BLaER1 treated with 17β-estradiol and CSF1 and Interleukin-3, amounts not matched to agents 10 nM and 100 nM (cell line): ENCODE data around the gene PFKP.
"Not testable (repeated sequence)": the region's sequence is repeated elsewhere in the genome, so short reads cannot be mapped to it uniquely, and the experiment has no call there.

ENCODE experiments used
- H3K27ac ChIP-seq, 11 experiments: shearing (Covaris generic); formaldehyde crosslinking; 2 replicates each; pipeline ENCODE4 v1.8.1; 2022
- H3K27me3 ChIP-seq, 11 experiments: shearing (Covaris generic); formaldehyde crosslinking; 2 replicates each; pipeline ENCODE4 v1.8.1; 2022
- H3K36me3 ChIP-seq, 11 experiments: shearing (Covaris generic); formaldehyde crosslinking; 2 replicates each; pipeline ENCODE4 v1.8.1; 2022
- H3K4me1 ChIP-seq, 10 experiments: shearing (Covaris generic); formaldehyde crosslinking; 2 replicates each; pipeline ENCODE4 v1.8.1; 2022
- H3K4me2 ChIP-seq, 11 experiments: shearing (Covaris generic); formaldehyde crosslinking; 2 replicates each; pipeline ENCODE4 v1.8.1; 2022
- H3K4me3 ChIP-seq, 10 experiments: shearing (Covaris generic); formaldehyde crosslinking; 2 replicates each; pipeline ENCODE4 v1.8.1; 2022
- H3K9ac ChIP-seq, 11 experiments: shearing (Covaris generic); formaldehyde crosslinking; 2 replicates each; pipeline ENCODE4 v1.8.1; 2022
- H3K9me3 ChIP-seq, 11 experiments: shearing (Covaris generic); formaldehyde crosslinking; replicated peaks in 1 of 11; 2 replicates each; pipeline ENCODE4 v1.8.1; 2022
- H4K20me1 ChIP-seq, 11 experiments: shearing (Covaris generic); formaldehyde crosslinking; 2 replicates each; pipeline ENCODE4 v1.8.1; 2022
- Cebpa-rat ChIP-seq, 11 experiments: shearing (Covaris generic); IDR thresholded peaks; 2 replicates each; pipeline ENCODE4 v1.8.1; 2022

PFKP gene

GRCh38 chr10:3169673-3170072, 102.3 kb downstream of the PFKP start:
- H3K4me3 ChIP-seq = no peak overlapping the region
- TF ChIP-seq Cebpa-rat (IDR thresholded peaks at IDR 0.05) = no peak
- peaks cover 54 to 63% (median 59%) of the 10 kb centered on the region in 11 experiments for H3K36me3 ChIP-seq
- no peaks in the 10 kb centered on the region for H3K27me3 ChIP-seq
- H3K4me2 ChIP-seq = peak overlapping the region in 3 of 11 experiments; percentile 10 to 37 (median 28); a peak in 4 of 22 replicates
- H4K20me1 ChIP-seq = peaks cover 0 to 33% (median 10%) of the 10 kb centered on the region in 11 experiments; a peak in 7 of 22 replicates
- H3K9me3 ChIP-seq = peaks cover 0 to 18% (median 14%) of the 10 kb centered on the region in 11 experiments; a peak in 15 of 22 replicates
- peaks cover 15 to 39% (median 27%) of the 10 kb centered on the region in 10 experiments for H3K4me1 ChIP-seq
- H3K9ac ChIP-seq = no peak overlapping the region
- H3K27ac ChIP-seq = no peak overlapping the region

DNA sequence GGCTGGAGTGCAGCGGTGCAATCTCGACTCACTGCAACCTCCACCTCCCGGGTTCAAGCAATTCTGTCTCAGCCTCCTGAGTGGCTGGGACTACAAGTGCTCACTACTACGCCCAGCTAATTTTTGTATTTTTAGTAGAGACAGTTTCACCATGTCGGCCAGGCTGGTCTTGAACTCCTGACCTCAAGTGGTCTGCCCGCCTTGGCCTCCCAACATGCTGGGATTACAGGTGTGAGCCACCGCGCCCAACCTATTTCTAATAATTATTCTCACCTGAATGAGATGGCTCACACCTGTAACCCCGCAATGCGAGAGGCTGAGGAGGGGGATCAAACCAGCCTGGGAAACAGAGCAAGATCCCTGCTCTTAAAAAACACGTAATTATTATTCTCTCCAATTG, 104.1 kb downstream of the PFKP start:
- peak overlapping the region; percentile 89 to 96 (median 93) for H3K9ac ChIP-seq
- H3K4me1 ChIP-seq = peaks cover 15 to 39% (median 27%) of the 10 kb centered on the region in 10 experiments
- H3K36me3 ChIP-seq = peaks cover 36 to 44% (median 41%) of the 10 kb centered on the region in 11 experiments
- not testable (repeated sequence) for H3K27me3 ChIP-seq
- peak overlapping the region in 10 of 11 experiments; percentile 60 to 92 (median 88); a peak in 11 of 22 replicates for H3K27ac ChIP-seq
- peak overlapping the region; percentile 69 to 96 (median 90) for H3K4me2 ChIP-seq
- peaks cover 0 to 18% (median 14%) of the 10 kb centered on the region in 11 experiments; a peak in 15 of 22 replicates for H3K9me3 ChIP-seq
- peak overlapping the region; percentile 73 to 96 (median 81) for H3K4me3 ChIP-seq
- H4K20me1 ChIP-seq = peaks cover 0 to 33% (median 10%) of the 10 kb centered on the region in 11 experiments; a peak in 7 of 22 replicates

GRCh38 chr10:3172081-3172445, 104.7 kb downstream of the PFKP start:
- TF ChIP-seq Cebpa-rat (IDR thresholded peaks at IDR 0.05) = no peak
- Histone ChIP-seq H3K4me3 (peak overlapping the region; percentile 73 to 96 (median 81)), H3K4me1 (peaks cover 15 to 39% (median 27%) of the 10 kb centered on the region in 10 experiments), H4K20me1 (peaks cover 0 to 33% (median 10%) of the 10 kb centered on the region in 11 experiments; a peak in 7 of 22 replicates), H3K9me3 (peaks cover 0 to 18% (median 14%) of the 10 kb centered on the region in 11 experiments; a peak in 15 of 22 replicates), H3K9ac (peak overlapping the region; percentile 89 to 96 (median 93)), H3K27me3 (no peaks in the 10 kb centered on the region), H3K27ac (peak overlapping the region; percentile 60 to 92 (median 88)), H3K4me2 (peak overlapping the region; percentile 69 to 96 (median 90)), H3K36me3 (peaks cover 30 to 39% (median 36%) of the 10 kb centered on the region in 11 experiments)

- peak within 1 kb of the TSS; percentile 69 to 96 (median 90) for H3K4me2 ChIP-seq
- H3K36me3 ChIP-seq = peaks cover 25 to 33% (median 30%) of the 10 kb centered on the region in 11 experiments
- peak within 1 kb of the TSS; percentile 89 to 96 (median 93) for H3K9ac ChIP-seq
- no peak for TF ChIP-seq Cebpa-rat (IDR thresholded peaks at IDR 0.05)
- H4K20me1 ChIP-seq = peaks cover 0 to 30% (median 8%) of the 10 kb centered on the region in 11 experiments; a peak in 7 of 22 replicates
- peaks cover 15 to 39% (median 27%) of the 10 kb centered on the region in 10 experiments for H3K4me1 ChIP-seq
- peak within 1 kb of the TSS; percentile 73 to 96 (median 81) for H3K4me3 ChIP-seq
- H3K9me3 ChIP-seq = peaks cover 0 to 18% (median 14%) of the 10 kb centered on the region in 11 experiments; a peak in 15 of 22 replicates
- H3K27me3 ChIP-seq = no peaks in the 10 kb centered on the region
- peak within 1 kb of the TSS; percentile 60 to 92 (median 88) for H3K27ac ChIP-seq
Observed at GRCh38 chr10:3172446-3173170, 105.3 kb downstream of the PFKP start, which contains the start of gene PITRM1. PITRM1 (minus strand) TSS chr10:3172782; CDS start chr10:3172772, 10 bp downstream.

GRCh38 chr10:3173171-3173878, 106.0 kb downstream of the PFKP start:
- Histone ChIP-seq H4K20me1 (peaks cover 0 to 24% (median 4%) of the 10 kb centered on the region in 11 experiments; a peak in 6 of 22 replicates), H3K9me3 (peaks cover 0 to 17% (median 14%) of the 10 kb centered on the region in 11 experiments; a peak in 15 of 22 replicates), H3K27ac (no peak overlapping the region), H3K9ac (no peak overlapping the region), H3K36me3 (peaks cover 18 to 26% (median 23%) of the 10 kb centered on the region in 11 experiments), H3K27me3 (no peaks in the 10 kb centered on the region), H3K4me1 (peaks cover 17 to 38% (median 27%) of the 10 kb centered on the region in 10 experiments), H3K4me3 (peak overlapping the region; percentile 44 to 65 (median 50); a peak in 17 of 20 replicates), H3K4me2 (peak overlapping the region in 10 of 11 experiments; percentile 10 to 64 (median 40); a peak in 12 of 22 replicates)
- no peak for TF ChIP-seq Cebpa-rat (IDR thresholded peaks at IDR 0.05)

- Histone ChIP-seq H3K27ac (no peak overlapping the region), H3K27me3 (no peaks in the 10 kb centered on the region), H3K36me3 (no peaks in the 10 kb centered on the region), H3K9me3 (peaks cover 0 to 4% (median 0%) of the 10 kb centered on the region in 11 experiments; a peak in 1 of 22 replicates), H3K4me3 (no peak overlapping the region), H3K4me1 (peaks cover 0 to 11% (median 7%) of the 10 kb centered on the region in 10 experiments; a peak in 11 of 20 replicates), H3K9ac (no peak overlapping the region), H4K20me1 (no peaks in the 10 kb centered on the region), H3K4me2 (no peak overlapping the region)
- TF ChIP-seq Cebpa-rat (IDR thresholded peaks at IDR 0.05) = no peak
Observed at GRCh38 chr10:3178042-3178441, 110.7 kb downstream of the PFKP start.

DNA sequence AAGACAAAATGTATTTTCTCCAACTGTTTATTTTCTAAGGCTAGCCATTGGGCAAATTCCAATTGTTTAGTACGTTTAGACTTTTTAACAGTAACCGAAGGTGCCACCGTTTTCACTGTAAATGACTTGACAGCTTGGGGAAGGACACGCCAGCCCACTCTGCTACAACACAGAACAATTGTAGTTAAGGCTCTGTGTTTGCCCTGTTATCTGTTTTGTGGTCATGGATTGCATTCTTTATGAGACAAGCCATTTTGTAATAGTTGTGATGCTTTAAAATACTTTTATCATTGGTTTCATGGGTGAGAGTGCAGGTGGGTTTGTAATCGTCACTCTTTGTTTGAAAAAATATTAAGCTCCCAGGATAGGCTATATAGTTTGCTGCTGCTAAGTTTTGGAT, 111.8 kb downstream of the PFKP start:
- no peaks in the 10 kb centered on the region for H3K27me3 ChIP-seq
- no peak overlapping the region for H3K27ac ChIP-seq
- no peaks in the 10 kb centered on the region for H4K20me1 ChIP-seq
- H3K4me1 ChIP-seq = peaks cover 0 to 7% (median 0%) of the 10 kb centered on the region in 10 experiments; a peak in 3 of 20 replicates
- no peak overlapping the region for H3K4me2 ChIP-seq
- H3K9ac ChIP-seq = no peak overlapping the region
- no peaks in the 10 kb centered on the region for H3K9me3 ChIP-seq
- no peak overlapping the region for H3K4me3 ChIP-seq
- TF ChIP-seq Cebpa-rat (IDR thresholded peaks at IDR 0.05) = no peak
- no peaks in the 10 kb centered on the region for H3K36me3 ChIP-seq

DNA sequence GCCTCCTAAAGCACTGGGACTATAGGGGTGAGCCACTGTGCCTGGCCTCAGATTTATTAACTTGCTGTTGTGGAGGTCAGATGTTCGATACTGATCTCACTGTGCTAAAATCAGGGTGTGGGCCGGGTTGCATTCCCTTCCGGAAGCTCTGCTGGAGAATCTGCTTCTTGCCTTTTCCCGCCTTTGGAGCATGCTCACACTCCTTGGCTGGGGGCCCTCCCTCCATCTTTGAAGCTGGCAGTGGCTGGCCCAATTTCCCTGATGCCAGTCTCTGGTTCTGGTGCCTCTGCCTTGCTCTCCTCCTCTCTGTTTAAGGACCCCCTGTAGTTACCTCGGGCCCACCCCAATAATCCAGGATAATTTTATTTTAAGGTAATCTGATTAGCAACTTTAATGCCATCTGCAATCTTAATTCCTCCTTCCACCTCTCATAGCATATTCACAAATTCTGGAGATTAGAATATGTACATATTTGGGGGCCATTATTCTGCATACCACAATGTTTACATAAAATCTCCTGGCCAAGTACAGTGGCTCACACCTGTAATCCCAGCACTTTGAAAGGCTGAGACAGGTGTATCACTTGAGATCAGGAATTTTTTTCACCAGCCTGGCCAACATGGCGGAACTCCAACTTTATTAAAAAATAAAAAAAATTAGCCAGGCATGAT, 113.1 kb downstream of the PFKP start:
- H3K4me1 ChIP-seq = 0 out of 20 replicates have a peak, but pooled peaks cover 0 to 7% (median 0%) of the 10 kb centered on the region in 10 experiments
- no peaks in the 10 kb centered on the region for H3K36me3 ChIP-seq
- H3K27me3 ChIP-seq = no peaks in the 10 kb centered on the region
- no peak overlapping the region for H3K27ac ChIP-seq
- H3K4me3 ChIP-seq = no peak overlapping the region
- 0 out of 22 replicates have a peak, but pooled peaks cover 0 to 5% (median 0%) of the 10 kb centered on the region in 11 experiments for H3K9me3 ChIP-seq
- no peaks in the 10 kb centered on the region for H4K20me1 ChIP-seq
- H3K4me2 ChIP-seq = no peak overlapping the region
- no peak for TF ChIP-seq Cebpa-rat (IDR thresholded peaks at IDR 0.05)
- H3K9ac ChIP-seq = no peak overlapping the region
